Fibroblast of lung (primary cell): ENCODE results near the gene UST.

Experiments
- EZH2 ChIP-seq: IDR thresholded peaks from 2 replicates; pipeline ENCODE4 v1.5.1; 2012; ENCODE audit warnings: low read length, control low read depth, mild to moderate bottlenecking; ENCODE audit errors: missing control alignments
- TF ChIP-seq, protein P1 (sequence below), 2 donors: IDR thresholded peaks in 1 of 2; conservative IDR thresholded peaks in 1 of 2; 1 replicate in 1 of 2; 2 replicates in 1 of 2; pipeline ENCODE4 v1.5.1; 2011 to 2012; ENCODE audit warnings: low read length in 2 of 2, control low read depth in 1 of 2, inconsistent platforms in 1 of 2, low read depth in 1 of 2, mild to moderate bottlenecking in 1 of 2

DNA sequence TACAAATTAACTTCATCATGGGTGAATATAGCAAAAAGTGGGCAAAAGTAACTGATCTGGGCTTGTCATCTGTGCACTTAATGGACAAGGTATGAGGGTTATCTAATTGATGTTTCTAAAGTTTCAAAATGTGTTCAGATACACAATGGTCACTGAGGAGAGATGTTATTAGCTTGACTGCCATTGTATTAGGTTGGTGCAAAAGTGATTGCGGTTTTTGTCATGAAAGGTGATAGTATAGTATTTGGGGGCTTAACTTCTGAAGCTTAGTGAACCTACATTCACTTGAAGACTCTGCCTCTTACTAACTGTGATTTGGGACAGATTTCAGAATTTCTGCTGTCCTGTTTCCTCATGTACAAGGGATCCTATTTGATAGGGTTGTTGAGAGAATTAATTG, 159.6 kb downstream of the UST start:
- TF ChIP-seq, protein P1, sequence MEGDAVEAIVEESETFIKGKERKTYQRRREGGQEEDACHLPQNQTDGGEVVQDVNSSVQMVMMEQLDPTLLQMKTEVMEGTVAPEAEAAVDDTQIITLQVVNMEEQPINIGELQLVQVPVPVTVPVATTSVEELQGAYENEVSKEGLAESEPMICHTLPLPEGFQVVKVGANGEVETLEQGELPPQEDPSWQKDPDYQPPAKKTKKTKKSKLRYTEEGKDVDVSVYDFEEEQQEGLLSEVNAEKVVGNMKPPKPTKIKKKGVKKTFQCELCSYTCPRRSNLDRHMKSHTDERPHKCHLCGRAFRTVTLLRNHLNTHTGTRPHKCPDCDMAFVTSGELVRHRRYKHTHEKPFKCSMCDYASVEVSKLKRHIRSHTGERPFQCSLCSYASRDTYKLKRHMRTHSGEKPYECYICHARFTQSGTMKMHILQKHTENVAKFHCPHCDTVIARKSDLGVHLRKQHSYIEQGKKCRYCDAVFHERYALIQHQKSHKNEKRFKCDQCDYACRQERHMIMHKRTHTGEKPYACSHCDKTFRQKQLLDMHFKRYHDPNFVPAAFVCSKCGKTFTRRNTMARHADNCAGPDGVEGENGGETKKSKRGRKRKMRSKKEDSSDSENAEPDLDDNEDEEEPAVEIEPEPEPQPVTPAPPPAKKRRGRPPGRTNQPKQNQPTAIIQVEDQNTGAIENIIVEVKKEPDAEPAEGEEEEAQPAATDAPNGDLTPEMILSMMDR (conservative IDR thresholded peaks at IDR 0.05 in 1 of 2, IDR thresholded peaks at IDR 0.05 in 1 of 2; ENCODE audit: low read depth in 1 of 2, low read length in 2 of 2): no peak
- TF ChIP-seq EZH2: no peak
